ENCODE results near the gene PRODH2.

PRODH2 gene

DNA sequence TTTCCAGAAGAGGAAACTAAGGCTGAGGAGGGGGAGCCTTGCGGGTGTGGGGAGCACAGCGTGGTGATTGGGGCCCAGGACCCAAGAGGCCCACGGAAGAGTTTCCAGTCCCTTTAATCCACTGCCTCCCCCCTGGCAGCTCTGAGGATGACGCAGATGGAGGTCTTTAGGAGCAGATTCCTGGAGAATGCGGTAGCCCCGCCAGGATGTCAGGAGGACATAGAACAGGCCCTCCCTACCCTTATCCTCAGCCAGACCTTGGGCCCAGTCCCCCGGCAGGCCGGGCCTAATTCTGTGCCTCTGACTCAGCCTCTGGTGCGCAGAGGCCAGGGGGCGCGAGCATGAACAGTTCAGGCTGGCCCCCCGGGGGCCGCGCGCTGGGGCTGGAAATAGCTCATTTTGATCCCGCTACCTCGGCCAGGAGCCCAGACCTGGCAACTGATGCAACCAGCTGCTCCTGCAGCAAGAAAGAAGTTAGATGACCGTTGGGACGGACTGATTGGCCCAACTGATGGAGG, 55.4 kb downstream of the PRODH2 start:
- DNase-seq, result no peak

DNA sequence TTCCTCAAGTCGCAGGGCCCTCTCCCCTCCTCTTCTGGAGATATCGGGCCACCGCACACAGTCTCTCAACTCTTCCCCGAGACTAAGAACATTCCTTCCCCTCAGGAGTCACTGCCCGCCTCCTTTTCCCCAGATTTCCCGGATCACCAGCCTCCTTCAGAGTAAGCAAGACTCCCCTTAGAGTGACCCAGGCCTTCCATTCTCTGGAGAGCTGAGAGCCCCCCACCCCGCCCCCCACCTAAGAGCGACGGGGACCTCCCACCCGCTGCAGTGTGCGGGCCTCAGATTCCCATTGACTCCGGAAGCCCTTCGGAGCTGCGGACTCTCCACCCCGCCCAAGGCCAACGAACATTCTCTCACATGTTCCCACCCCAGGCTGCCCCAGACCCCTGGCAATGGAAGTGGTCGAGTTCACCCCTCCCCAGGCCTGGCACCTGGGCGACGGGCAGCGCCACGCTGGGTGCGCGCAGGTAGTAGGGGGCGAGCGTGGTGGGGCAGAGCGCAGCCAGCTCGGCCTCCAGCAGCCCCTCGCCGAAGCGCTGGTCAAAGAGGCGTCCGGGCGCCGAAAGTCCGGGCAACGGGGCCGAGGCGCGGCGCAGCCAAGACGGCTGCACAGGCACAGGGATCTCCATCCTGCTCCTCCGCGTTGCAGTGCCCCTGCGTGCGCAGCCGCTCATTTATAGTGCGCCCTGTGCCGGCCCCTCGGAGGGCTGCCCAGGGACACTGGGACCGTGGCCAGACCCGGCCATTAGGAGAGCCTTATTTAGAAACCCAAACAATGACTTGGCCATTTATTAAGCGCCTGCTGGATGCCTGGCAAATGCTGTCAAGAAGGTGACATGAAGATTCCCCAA, 56.0 kb downstream of the PRODH2 start, which contains the start of gene HSPB6:
Gene HSPB6 (minus strand): TSS at position 653 of the 854 bp plus-strand sequence. CDS start 21 bp downstream, at position 632.
- DNase-seq, result no peak

DNA sequence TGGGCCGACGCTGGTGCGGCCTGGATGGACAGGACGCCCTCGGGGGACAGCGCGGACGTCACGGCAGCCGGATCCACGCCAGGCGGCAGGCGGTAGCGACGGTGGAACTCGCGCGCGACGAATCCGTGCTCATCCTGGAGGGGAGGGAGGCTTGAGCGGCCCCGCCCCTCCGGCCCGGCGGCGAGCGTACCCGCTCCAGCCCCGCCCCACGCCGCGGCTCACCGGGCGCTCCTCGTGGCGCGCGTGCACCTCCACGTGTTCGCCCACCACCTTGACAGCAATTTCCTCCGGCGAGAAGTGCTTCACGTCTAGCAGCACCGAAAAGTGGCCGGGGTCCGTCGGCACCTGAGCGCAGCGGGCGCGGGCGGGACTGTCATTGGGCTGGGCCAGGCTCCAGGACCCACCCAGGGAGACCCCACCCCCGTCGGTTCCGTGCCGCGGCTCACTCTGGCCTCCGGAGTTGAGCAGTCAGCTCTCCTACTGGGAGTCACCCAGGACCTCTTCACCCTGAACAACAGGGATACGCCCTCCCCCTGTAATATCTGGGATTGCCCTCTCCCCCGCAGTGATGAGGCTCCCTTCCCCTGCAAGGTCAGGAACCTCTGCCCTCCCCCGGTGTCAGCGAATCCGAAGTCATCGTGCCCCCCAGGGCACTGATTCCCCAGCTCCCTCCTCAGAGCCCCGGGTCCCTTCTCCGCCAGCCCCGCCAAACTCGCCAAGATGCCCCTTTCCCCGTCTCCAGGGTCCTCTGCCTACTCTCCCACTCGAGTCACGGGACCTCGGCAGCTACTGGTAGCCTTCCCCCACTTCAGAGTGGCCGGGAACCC, 56.9 kb downstream of the PRODH2 start:
- peak; percentile 65 to 71 for DNase-seq

DNA sequence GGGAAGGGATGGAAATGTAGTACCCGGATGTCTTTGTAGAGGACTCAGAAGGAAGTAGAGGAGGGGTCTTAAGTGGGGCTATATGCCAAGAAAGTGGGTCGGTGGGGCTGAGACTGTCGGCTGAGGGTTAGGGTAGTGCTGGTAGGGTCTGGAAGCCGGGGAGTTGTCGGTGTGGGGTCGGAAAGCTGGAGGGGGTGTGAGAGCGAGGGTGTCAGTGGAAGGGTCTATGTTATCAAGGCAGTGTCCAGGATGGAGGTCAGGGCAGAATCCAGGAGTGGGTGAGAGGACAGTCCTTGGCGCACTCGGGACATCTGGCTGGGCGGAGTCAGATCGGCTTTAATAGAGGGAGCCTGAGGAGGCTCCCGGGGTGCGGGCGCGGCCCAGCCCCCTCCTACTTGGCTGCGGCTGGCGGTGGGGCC, 57.5 kb downstream of the PRODH2 start:
- no peak for DNase-seq

DNA sequence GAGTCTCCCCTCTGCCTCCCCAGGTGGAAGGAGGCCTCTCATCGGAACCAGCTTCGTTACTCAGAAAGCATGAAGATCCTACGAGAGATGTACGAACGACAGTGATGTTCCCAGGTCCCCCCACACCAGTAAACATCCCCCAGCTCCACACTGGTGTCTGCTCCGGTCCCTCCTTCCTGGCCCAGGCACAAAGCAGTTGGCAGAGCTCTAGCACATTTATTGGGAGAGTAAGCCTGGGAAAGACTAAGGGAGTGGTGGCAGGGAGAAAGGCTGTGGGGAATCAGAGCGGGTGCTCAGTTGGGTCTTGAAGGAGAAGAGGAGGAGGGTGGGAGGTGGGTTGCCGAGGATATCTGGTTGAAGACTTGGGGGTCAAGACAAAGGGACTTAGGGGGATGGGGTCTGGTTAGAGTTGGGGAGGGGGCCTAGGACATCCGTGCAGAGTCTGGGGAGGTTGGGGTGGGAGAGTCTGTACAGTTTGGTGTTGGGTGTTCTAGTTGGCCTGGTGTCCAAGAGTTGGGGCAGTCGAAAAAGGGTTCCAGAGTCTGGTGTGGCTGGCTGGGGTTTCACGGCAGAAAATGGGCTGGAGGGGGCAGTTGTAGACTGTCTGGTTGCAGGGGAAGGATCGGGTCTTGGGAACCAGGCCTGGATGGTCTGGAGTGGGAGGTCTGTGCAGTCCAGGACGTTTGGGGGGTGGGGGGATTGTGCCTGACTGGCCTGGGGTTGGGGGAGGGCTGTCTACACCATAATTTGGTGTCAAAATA, 58.1 kb downstream of the PRODH2 start:
- no peak for DNase-seq

DNA sequence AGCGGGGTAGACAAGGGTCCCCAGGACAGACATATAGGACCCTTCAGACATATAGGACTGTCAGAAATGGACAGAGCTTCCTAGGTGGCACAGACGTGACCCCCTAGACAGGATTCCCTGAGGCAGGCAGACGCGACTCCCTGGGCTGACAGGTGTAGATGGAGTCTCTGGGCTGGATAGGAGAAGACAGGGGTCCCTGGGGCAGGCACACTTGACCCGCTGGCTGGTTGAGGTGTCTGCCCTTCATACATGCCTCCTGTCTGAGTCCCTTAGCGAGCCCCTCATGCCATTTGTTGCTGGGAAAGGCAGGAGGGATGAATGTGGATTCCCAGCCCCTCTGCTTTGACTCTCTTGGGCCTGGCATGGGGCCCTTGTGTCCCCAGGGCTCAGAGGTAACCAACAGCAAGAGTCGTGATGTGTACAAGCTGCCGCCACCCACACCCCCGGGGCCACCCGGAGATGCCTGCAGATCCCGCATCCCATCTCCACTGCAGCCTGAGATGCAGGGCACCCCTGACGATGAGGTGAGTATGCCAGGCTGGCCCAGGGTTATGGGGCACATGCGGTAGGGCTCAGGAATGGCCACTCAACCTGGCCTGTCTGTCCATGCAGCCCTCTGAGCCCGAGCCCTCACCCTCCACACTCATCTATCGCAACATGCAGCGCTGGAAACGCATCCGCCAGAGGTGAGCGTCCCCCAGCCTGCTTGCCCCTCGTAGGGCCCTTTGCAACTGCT, 58.8 kb downstream of the PRODH2 start:
- no peak for DNase-seq

DNA sequence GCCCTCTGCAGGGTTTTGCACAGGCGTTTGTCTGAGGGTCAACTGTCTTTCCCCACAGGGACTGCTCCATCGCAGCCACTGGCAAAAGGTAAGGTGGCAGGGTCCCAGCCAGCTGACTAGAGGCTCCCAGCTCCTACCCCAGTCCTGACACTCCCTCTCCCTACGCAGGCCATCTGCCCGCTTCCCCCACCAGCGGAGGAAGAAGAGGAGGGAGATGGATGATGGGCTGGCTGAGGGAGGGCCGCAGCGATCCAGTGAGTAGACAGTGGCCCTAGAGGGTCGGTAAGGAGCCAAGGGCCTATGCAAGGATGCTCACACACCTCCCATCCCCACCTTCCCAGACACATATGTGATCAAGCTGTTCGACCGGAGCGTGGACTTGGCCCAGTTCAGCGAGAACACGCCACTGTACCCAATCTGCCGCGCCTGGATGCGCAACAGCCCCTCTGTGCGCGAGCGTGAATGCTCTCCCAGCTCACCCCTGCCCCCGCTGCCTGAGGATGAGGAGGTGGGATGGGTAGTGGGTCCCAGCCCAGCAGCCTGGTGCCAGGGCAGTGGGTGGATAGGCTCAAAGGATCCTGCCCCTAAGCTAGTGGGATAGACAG, 59.8 kb downstream of the PRODH2 start:
- DNase-seq, result no peak

DNA sequence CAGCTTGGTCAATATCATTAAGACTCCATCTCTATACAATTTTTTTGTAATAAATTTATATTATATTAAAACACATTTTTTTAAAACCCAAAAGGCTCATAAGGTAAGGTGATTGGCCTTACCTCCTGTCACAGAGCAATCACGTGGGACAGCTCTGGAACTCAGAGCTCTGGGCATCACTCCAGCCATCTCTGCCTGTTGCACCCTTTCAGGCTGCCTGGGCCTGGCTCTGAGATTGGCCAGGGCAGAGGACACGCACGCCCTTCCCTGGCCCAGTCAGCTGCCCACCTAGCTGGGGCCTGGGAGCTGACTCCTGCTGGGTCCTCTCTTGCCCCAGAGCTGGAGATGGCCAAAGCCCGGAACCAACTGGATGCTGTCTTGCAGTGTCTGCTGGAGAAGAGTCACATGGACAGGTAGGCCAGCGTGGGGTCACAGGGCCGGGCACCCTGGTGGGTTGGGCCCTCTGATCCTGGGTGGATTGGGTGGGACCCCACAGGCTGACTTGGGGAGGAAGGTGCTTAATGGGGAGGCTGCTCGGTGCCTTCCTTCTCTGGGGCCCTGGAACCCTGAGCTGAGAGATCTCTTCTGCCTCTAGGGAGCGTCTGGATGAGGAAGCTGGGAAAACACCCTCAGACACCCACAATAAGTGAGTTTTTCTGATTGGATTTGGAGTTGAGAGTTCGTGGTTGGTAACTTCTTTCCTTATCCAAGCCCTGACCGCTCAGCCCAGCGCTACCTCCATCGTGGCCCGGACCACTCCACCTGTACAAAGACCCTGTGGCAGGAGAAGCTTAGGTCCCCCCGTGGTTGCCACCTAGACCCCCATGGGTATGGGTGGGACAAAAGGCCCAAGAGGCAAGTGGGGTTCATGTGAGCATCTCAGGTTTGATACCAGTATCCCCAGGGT, 60.6 kb downstream of the PRODH2 start:
- DNase-seq, result no peak

DNA sequence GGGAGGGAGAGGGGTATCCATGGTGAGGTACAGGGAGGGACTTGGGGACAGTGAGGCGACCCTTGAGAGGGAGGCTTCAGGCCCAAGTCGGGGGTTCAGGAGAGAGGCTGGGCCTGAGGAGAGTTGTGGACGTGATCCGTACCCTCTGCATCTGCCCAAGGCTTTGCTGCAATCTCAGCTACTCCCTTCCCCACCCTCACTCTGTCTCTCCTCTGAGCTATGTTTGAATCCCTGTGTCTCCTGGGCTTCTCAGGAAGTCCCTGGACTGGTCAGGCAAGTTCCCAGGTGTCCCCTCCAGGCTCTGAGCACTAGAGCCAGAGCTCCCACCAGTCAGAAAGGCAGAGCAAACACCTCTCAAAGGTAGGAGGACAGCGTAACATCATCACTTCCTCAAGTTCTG, 62.5 kb downstream of the PRODH2 start:
- DNase-seq, result no peak

Measured in CD4-positive, alpha-beta T cell treated with Interleukin-1 beta for 1 hour (primary cell).